Measurements from ENCODE around the gene TACC2. TPM values are rescaled to one million over a fixed set of nuclear protein-coding genes. Genes with fewer than 3 reads are reported as not detected.

Gene TACC2
- total and polyA plus RNA-seq, 4 donors: 43.3 to 309 (median 127) TPM

GRCh38 chr10:122078326-122078725 lies 89.4 kb downstream of the TACC2 start:
- DNase-seq (no peak), ATAC-seq (ENCODE audit: insufficient read depth, low FRiP score) (no peak)
- Histone ChIP-seq H3K27ac (ENCODE audit: low read depth in 1 of 2, low read length in 1 of 2) (peak overlapping the region; percentile 28 to 39), H3K4me3 (no peak overlapping the region), H3K36me3 (ENCODE audit: control insufficient read depth in 4 of 4, insufficient read depth in 4 of 4, low read length in 4 of 4) (no peaks in the 10 kb centered on the region), H3K9ac (ENCODE audit: insufficient read depth in 1 of 2, low read length in 2 of 2) (no peak overlapping the region), H3K27me3 (ENCODE audit: control insufficient read depth in 3 of 3, insufficient read depth in 3 of 3, low read length in 2 of 3) (no peaks in the 10 kb centered on the region), H3K9me3 (ENCODE audit: control insufficient read depth in 4 of 4, insufficient read depth in 3 of 4, low read length in 3 of 4) (peaks cover 0 to 3% (median 0%) of the 10 kb centered on the region in 4 donors), H3K4me1 (ENCODE audit: control insufficient read depth in 5 of 5, insufficient read depth in 5 of 5, low read length in 5 of 5) (peaks cover 0 to 11% (median 0%) of the 10 kb centered on the region in 5 donors)
- 83 to 87% methylated on average over 3 of the region's 3 CpGs for WGBS, 2 donors
- TF ChIP-seq CTCF (IDR thresholded peaks at IDR 0.05; ENCODE audit: control extremely low read depth, extremely low read depth): no peak

- ATAC-seq (ENCODE audit: insufficient read depth, low FRiP score): no peak
- peak; percentile 72 to 90 (median 86) for DNase-seq
- TF ChIP-seq CTCF (IDR thresholded peaks at IDR 0.05; ENCODE audit: control extremely low read depth, extremely low read depth): no peak
- WGBS, 2 donors: 54 to 65% methylated on average over 13 of the region's 13 CpGs
- H3K27ac ChIP-seq (ENCODE audit: low read depth in 1 of 2, low read length in 1 of 2): peak overlapping the region in 1 of 2 donors; percentile 62
- H3K9ac ChIP-seq (ENCODE audit: insufficient read depth in 1 of 2, low read length in 2 of 2): no peak overlapping the region
- H3K27me3 ChIP-seq (ENCODE audit: control insufficient read depth in 3 of 3, insufficient read depth in 3 of 3, low read length in 2 of 3): no peaks in the 10 kb centered on the region
- H3K4me1 ChIP-seq (ENCODE audit: control insufficient read depth in 5 of 5, insufficient read depth in 5 of 5, low read length in 5 of 5): peaks cover 0 to 11% (median 0%) of the 10 kb centered on the region in 5 donors
- H3K9me3 ChIP-seq (ENCODE audit: control insufficient read depth in 4 of 4, insufficient read depth in 3 of 4, low read length in 3 of 4): peaks cover 0 to 3% (median 0%) of the 10 kb centered on the region in 4 donors
- H3K36me3 ChIP-seq (ENCODE audit: control insufficient read depth in 4 of 4, insufficient read depth in 4 of 4, low read length in 4 of 4): no peaks in the 10 kb centered on the region
- H3K4me3 ChIP-seq: no peak overlapping the region
Observed at GRCh38 chr10:122078965-122079795, 90.2 kb downstream of the TACC2 start.

DNA sequence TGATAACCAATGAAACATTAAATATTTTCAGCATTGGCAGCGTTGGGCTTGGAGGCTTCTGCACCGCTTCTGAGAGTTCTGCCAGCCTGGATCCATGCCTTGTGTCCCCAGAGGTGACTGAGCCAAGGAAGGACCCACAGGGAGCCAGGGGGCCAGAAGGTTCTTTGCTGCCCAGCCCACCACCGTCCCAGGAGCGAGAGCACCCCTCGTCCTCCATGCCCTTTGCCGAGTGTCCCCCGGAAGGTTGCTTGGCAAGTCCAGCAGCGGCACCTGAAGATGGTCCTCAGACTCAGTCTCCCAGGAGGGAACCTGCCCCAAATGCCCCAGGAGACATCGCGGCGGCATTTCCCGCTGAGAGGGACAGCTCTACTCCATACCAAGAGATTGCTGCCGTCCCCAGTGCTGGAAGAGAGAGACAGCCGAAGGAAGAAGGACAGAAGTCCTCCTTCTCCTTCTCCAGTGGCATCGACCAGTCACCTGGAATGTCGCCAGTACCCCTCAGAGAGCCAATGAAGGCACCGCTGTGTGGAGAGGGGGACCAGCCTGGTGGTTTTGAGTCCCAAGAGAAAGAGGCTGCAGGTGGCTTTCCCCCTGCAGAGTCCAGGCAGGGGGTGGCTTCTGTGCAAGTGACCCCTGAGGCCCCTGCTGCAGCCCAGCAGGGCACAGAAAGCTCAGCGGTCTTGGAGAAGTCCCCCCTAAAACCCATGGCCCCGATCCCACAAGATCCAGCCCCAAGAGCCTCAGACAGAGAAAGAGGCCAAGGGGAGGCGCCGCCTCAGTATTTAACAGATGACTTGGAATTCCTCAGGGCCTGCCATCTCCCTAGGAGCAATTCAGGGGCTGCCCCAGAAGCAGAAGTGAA lies 93.9 kb downstream of the TACC2 start:
- Histone ChIP-seq H3K27me3 (ENCODE audit: control insufficient read depth in 3 of 3, insufficient read depth in 3 of 3, low read length in 2 of 3) (no peaks in the 10 kb centered on the region), H3K4me3 (no peak overlapping the region), H3K27ac (ENCODE audit: low read depth in 1 of 2, low read length in 1 of 2) (no peak overlapping the region), H3K4me1 (ENCODE audit: control insufficient read depth in 5 of 5, insufficient read depth in 5 of 5, low read length in 5 of 5) (peaks cover 0 to 11% (median 0%) of the 10 kb centered on the region in 5 donors), H3K9ac (ENCODE audit: insufficient read depth in 1 of 2, low read length in 2 of 2) (no peak overlapping the region), H3K9me3 (ENCODE audit: control insufficient read depth in 4 of 4, insufficient read depth in 3 of 4, low read length in 3 of 4) (peaks cover 0 to 3% (median 0%) of the 10 kb centered on the region in 4 donors), H3K36me3 (ENCODE audit: control insufficient read depth in 4 of 4, insufficient read depth in 4 of 4, low read length in 4 of 4) (no peaks in the 10 kb centered on the region)
- no peak for DNase-seq
- no peak for TF ChIP-seq CTCF (IDR thresholded peaks at IDR 0.05; ENCODE audit: control extremely low read depth, extremely low read depth)
- 88% methylated on average over 20 to 21 of the region's 21 CpGs for WGBS, 2 donors
- ATAC-seq (ENCODE audit: insufficient read depth, low FRiP score): no peak

Measured in lung (tissue), 12 donors.